Heart left ventricle (tissue), 16 donors: ENCODE data around the gene TNRC18. TPM values are rescaled to one million over a fixed set of nuclear protein-coding genes. Genes with fewer than 3 reads are reported as not detected.

Source experiments
- ATAC-seq, 4 donors: fragments of 200-7000 bp; cut with Tn5 transposase; one replicate each; pipeline ENCODE4 v1.9.1; 2020 to 2022; ENCODE audit warnings: moderate library complexity in 4 of 4, mild to moderate bottlenecking in 3 of 4, moderate number of reproducible peaks in 1 of 4
- DNase-seq, 5 donors: peaks; one replicate each; pipeline ENCODE4 v3.0.0-alpha.2; 2020
- H3K27ac ChIP-seq, 12 donors: fragments of 200-600 bp; sonication (generic) in 4 of 12; one replicate each; pipeline versions ENCODE4 v1.5.0 to v1.8.0; 2016 to 2022; ENCODE audit warnings: mild to moderate bottlenecking in 2 of 12
- H3K27me3 ChIP-seq, 9 donors: fragments of 200-600 bp; sonication (generic) in 2 of 9; one replicate each; pipeline versions ENCODE4 v1.5.1 to v1.8.0; 2016 to 2022; ENCODE audit warnings: mild to moderate bottlenecking in 3 of 9
- H3K36me3 ChIP-seq, 9 donors: fragments of 200-600 bp; sonication (generic) in 2 of 9; one replicate each; pipeline versions ENCODE4 v1.5.0 to v1.8.0; 2018 to 2022; ENCODE audit warnings: mild to moderate bottlenecking in 2 of 9
- H3K4me1 ChIP-seq, 12 donors: fragments of 200-600 bp; sonication (generic) in 4 of 12; one replicate each; pipeline versions ENCODE4 v1.5.0 to v1.8.0; 2016 to 2022; ENCODE audit warnings: mild to moderate bottlenecking in 3 of 12
- H3K4me3 ChIP-seq, 12 donors: fragments of 200-600 bp; sonication (generic) in 4 of 12; one replicate each; pipeline versions ENCODE4 v1.5.0 to v1.8.0; 2017 to 2022; ENCODE audit warnings: mild to moderate bottlenecking in 9 of 12, moderate library complexity in 4 of 12
- H3K9me3 ChIP-seq, 12 donors: fragments of 200-600 bp; sonication (generic) in 4 of 12; one replicate each; pipeline versions ENCODE4 v1.5.0 to v1.8.0; 2016 to 2022; ENCODE audit warnings: mild to moderate bottlenecking in 1 of 12
- CTCF ChIP-seq, 12 donors: fragments of 200-600 bp; sonication (generic) in 4 of 12; IDR thresholded peaks; one replicate each; pipeline versions ENCODE4 v1.5.0 to v1.8.0; 2018 to 2022; ENCODE audit warnings: antibody characterized with exemption in 12 of 12, mild to moderate bottlenecking in 5 of 12
- POLR2A ChIP-seq, 2 donors: fragments of 450-650 bp; IDR thresholded peaks; one replicate each; pipeline ENCODE4 v1.6.1; 2017; ENCODE audit warnings: antibody characterized with exemption in 2 of 2, mild to moderate bottlenecking in 2 of 2, moderate library complexity in 2 of 2
- WGBS, 4 donors: extraction: QIAGEN DNeasy Blood & Tissue Kit in 2 of 4; methylation state at CpG; one replicate each; pipeline versions ENCODE4 v1.1.5 to v1.1.7; 2013 to 2018; 5-methylcytosine and 5-hydroxymethylcytosine counted together
- intact Hi-C, 10 donors: fragments of 100-400 bp; cut with DNase I; formaldehyde crosslinking; loops; one replicate each; pipeline versions ENCODE4 v1.11.1 to v1.14.2; 2022
- polyA plus RNA-seq, 2 donors: library from polyadenylated mRNA; stranded (reverse); fragments of 200-250 nt; gene quantifications; one replicate each; pipeline ENCODE4 v1.2.3, GENCODE V29; 2013
- total RNA-seq, 9 donors: library from RNA; depleted of rRNA in 2 of 9; stranded (reverse); fragments of >200 nt in 2 of 9; fragmentation: NEBNext Ultra II Directional in 3 of 9; extraction: Animal tissue kit (Norgen Biotek cat#: 25700) in 3 of 9; gene quantifications; one replicate each; pipeline versions ENCODE4 v1.1.0 to v1.2.4, GENCODE V29; 2016 to 2023
- donor health status: ischemic (EF 13 %, LVEDD 7.1; RV severe dilation, severe dysfunction).
- donor health status: healthy with polysubstance abuse.
- donor health status: DM: no; HTN: yes; CAD: no.
- donor health status: DM: no; HTN: no; CAD: no.
- donor health status: ischemic (EF 25% LVEDD 6.9; RV normal size, moderate dysfunction).
- donor health status: ischemic (EF 25% LVEDD 5.7; RV mildly dilated, moderate dysfunction).
- donor health status: healthy.
- donor health status: DM: yes; HTN: yes; CAD: no.
- donor health status: ischemic (EF 35%, LVEDD 5.7; RV mildly dilated, moderate dysfunction).
- donor health status: nonischemic (EF 11% LVEDD 7.7; RV severe dilation, severe dysfunction).
- donor health status: DM: yes; HTN: yes; CAD: no.
- donor health status: PGD.
- donor health status: ischemic (EF 29% LVEDD 5.4; RV normal size, mild dysfunction).
- donor health status: nonischemic (EF 23%, LVEDD 6.1; RV moderate dilation, normal function).

TNRC18 gene
- total and polyA plus RNA-seq, 11 donors = 23.4 to 66.6 (median 33.7) TPM

GRCh38 chr7:5348134-5349004 is 75.3 kb downstream of the TNRC18 start:
- no peaks in the 10 kb centered on the region for H3K4me1 ChIP-seq
- H3K27ac ChIP-seq = peak overlapping the region in 1 of 12 donors; percentile 60
- H3K27me3 ChIP-seq = no peaks in the 10 kb centered on the region
- no peak for TF ChIP-seq POLR2A (IDR thresholded peaks at IDR 0.05)
- no peak for TF ChIP-seq CTCF (IDR thresholded peaks at IDR 0.05)
- no peak for DNase-seq
- peaks cover 0 to 18% (median 13%) of the 10 kb centered on the region in 12 donors for H3K9me3 ChIP-seq
- intact Hi-C loops = loop anchor here in 1 of 10 donors (10.0 kb wide), 1 partner anchor 104 kb away; no protein-coding TSS in a partner anchor
- H3K36me3 ChIP-seq = peaks cover 8 to 94% (median 74%) of the 10 kb centered on the region in 9 donors
- no peak overlapping the region for H3K4me3 ChIP-seq
- ATAC-seq = peak in 1 of 4 donors; percentile 11
- 89 to 95% (median 91%) methylated on average over 16 to 21 of the region's 21 CpGs for WGBS, 4 donors

- Histone ChIP-seq H3K27me3 (no peaks in the 10 kb centered on the region), H3K27ac (no peak overlapping the region), H3K9me3 (peaks cover 0 to 45% (median 18%) of the 10 kb centered on the region in 12 donors), H3K4me3 (no peak overlapping the region), H3K36me3 (peaks cover 8 to 93% (median 77%) of the 10 kb centered on the region in 9 donors), H3K4me1 (no peaks in the 10 kb centered on the region)
- ATAC-seq (no peak), DNase-seq (no peak)
- intact Hi-C loops = loop anchor here in 1 of 10 donors (10.0 kb wide), 1 partner anchor 101 kb away; no protein-coding TSS in a partner anchor
- TF ChIP-seq CTCF (IDR thresholded peaks at IDR 0.05) (no peak), POLR2A (IDR thresholded peaks at IDR 0.05) (no peak)
- WGBS, 4 donors = 95 to 100% (median 98%) methylated on average over 12 to 21 of the region's 21 CpGs
Observed at GRCh38 chr7:5345671-5346070, 78.0 kb downstream of the TNRC18 start.

- Histone ChIP-seq H3K9me3 (peaks cover 0 to 46% (median 18%) of the 10 kb centered on the region in 12 donors), H3K4me1 (no peaks in the 10 kb centered on the region), H3K36me3 (peaks cover 8 to 93% (median 76%) of the 10 kb centered on the region in 9 donors), H3K4me3 (no peak overlapping the region), H3K27me3 (no peaks in the 10 kb centered on the region), H3K27ac (no peak overlapping the region)
- TF ChIP-seq POLR2A (IDR thresholded peaks at IDR 0.05) (no peak), CTCF (IDR thresholded peaks at IDR 0.05) (no peak)
- DNase-seq = no peak
- WGBS, 4 donors = 89 to 99% (median 97%) methylated on average over 10 to 13 of the region's 13 CpGs
- intact Hi-C loops = loop anchor here in 1 of 10 donors (10.0 kb wide), 1 partner anchor 100 kb away; no protein-coding TSS in a partner anchor
- no peak for ATAC-seq
Observed at GRCh38 chr7:5345171-5345570, 78.5 kb downstream of the TNRC18 start.

- 94 to 100% (median 97%) methylated on average over 4 of the region's 4 CpGs for WGBS, 4 donors
- Histone ChIP-seq H3K9me3 (peaks cover 0 to 46% (median 18%) of the 10 kb centered on the region in 12 donors), H3K27ac (no peak overlapping the region), H3K4me3 (no peak overlapping the region), H3K4me1 (no peaks in the 10 kb centered on the region), H3K27me3 (no peaks in the 10 kb centered on the region), H3K36me3 (peaks cover 8 to 93% (median 80%) of the 10 kb centered on the region in 9 donors)
- ATAC-seq (no peak), DNase-seq (no peak)
- intact Hi-C loops = loop anchor here in 1 of 10 donors (10.0 kb wide), 1 partner anchor 100 kb away; no protein-coding TSS in a partner anchor
- no peak for TF ChIP-seq CTCF (IDR thresholded peaks at IDR 0.05)
- TF ChIP-seq POLR2A (IDR thresholded peaks at IDR 0.05) = no peak
Observed at GRCh38 chr7:5344342-5344741, 79.3 kb downstream of the TNRC18 start.
